Cerebellar nuclear complex (tissue), 1 donor: ENCODE measurements around the gene IL26.
"Not testable (repeated sequence)": the region's sequence is repeated elsewhere in the genome, so short reads cannot be mapped to it uniquely, and the experiment has no call there.

Experiments used
- DNase-seq, 2 experiments: peaks; one replicate each; lab custom pipeline; 2025; lab: John Stamatoyannopoulos, UW

Gene IL26

DNA sequence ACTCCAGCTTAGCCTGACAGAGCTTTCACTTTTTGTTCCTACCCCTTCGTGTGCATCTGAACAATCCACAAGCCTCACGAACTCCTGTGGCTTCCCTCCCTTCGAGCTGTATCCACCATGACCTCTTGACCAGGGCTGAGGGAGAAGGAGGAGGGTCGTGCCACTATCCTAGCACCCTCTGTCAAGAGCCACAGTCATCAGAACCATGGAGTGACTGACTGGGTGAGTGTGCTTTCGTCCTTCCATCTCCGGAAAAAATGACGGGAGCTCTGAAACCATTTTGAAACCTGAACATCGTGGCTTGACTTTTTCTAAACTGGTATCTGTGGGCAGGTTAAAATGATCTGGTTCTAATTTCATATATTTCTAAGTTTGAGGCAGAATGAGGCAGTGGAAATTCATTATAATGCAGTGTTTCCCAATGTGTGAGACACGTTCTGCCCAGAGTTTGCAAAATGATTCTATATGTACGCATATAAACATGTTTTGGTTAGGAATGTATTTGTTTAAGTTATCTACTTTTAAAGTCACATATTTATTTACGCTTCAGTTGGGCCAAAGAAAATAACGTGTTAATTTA lies 27.0 kb downstream of the IL26 start:
- no peak for DNase-seq

DNA sequence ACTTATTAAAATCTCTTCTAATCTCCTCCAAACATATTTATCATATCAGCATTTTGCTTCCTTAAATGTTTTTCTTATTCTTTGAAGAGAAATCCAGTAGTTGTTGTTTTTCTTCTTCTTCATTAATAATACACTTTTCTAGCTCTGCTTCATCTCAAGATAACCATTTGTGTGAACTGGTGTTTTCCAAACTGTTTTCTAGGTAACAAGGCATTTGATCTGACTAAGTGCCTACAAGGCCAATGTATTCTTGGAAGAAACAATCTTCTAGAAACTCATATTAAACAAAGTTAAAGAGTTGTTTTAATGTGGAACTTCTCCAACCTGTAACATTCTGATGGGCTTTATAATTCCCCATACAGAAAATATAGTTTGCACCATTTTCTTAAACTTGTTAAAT lies 35.3 kb downstream of the IL26 start:
- no peak for DNase-seq

DNA sequence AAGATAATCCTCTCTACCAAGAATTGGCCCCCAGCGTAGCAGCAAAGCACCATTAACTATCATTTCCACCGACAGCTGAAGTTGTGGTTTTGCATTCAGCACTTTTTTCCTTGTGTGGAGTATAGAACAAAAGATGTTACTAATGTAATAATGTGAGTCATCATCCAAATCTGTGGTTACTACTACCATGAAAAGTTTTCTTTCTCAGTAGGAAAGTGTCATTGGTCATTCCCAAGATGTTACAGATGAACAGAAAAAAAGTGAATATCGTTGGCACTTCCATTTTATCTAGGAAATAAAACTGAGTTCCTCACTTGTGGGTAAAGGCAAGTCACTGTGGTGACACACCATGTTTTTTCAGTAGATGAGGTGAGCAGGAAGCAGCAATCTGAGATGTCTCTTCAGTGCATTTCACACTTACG lies 35.8 kb downstream of the IL26 start:
- no peak for DNase-seq

DNA sequence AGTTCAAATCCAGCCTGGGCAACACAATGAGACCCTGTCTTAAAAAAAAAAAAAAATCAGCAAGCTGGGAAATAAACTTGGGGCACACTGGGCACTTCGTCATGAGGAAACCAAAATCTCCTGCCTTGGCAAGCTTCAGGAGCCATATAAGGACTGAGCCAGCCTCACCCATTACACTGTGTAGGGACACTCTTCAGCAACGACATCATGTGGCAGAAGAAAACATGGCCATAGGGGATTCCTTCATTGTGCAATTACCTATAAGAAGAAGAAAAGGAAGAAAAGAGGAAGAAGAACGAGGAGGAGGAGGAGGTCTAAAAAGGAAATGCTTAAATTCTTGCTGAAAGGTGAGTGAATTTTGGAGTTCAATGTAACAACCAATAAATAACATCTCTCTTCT lies 40.0 kb downstream of the IL26 start:
- no peak for DNase-seq

DNA sequence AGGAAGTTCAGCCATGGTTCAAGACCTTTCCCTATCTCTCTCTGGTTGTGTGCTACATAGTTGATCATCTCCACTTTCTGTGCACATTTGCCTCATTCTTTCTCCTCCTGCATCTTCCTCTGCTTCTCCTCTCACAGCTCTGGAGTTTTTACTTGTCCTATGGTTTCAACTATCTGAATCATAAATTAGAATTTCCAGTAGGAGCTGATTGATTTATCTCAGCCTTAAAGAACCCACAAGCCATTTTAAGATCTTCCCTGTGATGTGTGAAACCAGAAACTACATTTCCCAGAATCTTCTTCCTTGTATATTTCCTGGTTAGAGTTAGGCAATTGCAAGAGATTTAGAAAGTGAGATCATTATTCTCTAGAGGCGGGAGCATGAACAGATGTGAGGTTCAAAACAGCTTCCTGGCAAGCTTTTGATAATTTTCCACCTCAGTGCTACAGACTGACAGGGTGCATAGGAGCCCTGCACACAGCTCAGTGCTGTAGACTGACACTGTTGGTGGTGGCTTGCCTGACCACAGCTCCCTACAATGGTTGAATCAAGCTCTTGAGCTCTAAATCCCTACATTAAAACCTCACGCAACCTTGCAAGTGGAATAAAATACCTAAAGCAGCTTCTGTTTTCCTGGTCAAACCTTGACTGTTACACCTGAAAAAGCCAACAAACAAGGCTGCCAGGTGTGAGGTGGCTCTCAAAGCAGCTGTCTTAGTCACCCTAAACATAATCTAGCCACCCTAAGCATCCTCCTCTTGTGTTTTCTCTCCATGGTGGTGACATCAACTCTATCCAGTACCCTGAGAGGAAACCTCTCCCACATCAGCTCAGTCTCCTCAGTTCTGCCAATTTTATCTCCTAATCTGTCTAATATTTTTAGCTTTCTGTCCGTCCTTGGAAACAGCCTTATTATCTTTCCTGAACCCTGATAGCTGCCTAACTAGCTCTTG lies 44.5 kb downstream of the IL26 start:
- no peak for DNase-seq

DNA sequence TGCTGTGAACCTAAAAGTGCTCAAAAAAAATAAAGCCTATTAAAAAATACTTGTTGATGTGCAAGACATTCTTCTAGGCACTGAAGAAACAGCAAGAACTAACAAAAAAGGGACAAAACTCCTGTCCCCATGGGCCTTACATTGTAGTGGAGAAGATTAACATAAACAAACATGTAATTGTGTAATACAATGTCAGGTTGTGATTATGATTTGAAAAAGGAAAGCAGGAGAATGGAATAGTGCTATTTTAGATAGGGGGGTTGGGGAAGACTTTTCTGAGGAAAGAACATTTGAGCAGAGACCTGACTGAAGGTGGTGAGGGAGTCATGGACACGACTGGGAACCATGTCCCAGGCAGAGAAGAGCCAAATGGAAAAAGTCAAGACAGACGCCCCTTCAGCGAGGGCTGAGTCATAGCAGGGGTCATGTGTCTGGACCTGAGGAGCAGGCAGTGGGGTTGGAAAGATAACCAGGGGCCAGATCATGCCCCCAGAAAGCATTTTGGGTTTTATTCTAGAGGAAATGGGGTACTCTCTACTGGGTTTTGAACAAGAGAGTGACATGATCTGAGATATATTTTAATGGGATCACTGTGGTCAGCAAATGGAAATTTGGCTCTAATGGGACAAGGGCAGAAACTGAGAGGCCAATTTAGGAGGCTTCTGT lies 46.7 kb downstream of the IL26 start:
- DNase-seq, result no peak

DNA sequence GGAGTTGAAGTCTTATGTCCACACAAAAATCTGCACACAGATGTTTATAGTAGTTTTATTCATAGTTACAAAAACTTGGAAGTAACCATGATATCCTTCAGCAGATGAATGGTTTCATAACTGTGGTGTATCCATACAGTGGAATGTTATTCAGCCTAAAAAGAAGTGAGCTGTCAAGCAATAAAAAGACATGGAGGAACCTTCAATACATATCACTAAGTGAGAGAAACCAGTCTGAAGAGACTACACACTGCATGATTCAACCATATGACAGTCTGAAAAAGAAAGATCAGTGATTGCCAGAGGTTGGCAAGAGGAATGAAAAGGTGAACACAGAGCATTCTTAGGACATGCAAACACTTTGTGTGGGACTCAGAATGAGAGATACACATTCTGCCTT lies 47.4 kb downstream of the IL26 start:
- no peak for DNase-seq

DNA sequence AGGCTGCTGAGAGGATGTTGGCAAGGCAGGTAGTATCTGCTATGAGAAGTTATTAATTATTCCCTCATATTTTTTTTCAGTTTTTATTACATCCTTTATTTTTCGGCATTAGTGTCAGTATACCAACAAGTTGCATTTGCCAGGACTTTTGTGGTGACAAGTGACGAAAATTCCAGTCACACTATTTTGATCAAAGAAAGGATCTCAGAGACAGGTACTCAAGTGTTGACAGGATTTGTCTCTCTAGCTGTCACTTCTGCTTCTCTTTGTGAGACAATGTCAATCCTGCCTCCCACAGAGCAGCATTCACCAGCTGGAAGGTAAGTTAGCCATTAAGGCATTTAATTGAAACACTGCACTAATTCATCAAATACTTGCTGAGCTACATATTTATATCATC lies 48.0 kb downstream of the IL26 start:
- no peak for DNase-seq

DNA sequence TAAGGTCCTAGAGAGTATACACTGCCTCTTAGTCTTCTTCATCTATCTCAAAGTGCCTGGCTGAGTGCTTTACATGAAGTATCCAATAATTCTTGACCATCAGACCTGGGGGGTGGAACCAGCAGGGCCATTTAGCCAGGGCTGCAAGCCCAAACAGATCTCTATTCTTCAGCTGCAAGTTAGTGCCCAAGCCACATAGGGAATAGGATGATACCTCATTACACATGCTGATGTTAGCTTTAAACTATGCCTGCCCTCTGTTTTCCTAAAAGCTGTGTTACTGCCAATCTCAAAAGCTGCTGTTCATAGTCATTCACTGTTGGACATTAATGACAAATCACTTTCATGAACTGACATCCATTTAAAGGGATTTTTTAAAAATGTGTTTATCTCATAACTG lies 49.4 kb downstream of the IL26 start:
- DNase-seq, result no peak

DNA sequence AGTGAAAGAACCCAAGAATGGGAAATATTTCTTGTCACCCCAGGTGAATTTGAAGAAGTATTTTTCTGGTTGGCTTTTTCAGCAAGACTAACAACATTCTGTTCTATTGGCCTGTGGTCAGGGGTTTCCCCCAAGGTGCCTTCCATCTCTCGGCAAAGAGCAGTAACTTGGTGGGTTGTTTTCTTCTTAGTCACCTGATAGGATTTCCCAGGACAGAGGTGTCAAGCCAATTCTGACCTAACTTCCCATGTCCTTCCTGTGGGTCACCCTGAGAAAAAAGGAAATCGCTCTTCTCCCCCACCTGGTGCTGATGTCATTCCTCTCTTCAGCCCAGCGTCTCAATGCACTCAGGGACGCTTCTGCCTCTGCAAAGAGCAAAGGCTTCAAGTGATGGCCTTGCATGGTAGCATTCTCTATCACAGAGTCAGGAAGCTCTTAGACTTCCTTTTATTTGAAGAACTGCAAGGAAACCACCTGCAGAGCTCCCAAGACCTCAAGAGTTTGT lies 50.0 kb downstream of the IL26 start:
- no peak for DNase-seq

DNA sequence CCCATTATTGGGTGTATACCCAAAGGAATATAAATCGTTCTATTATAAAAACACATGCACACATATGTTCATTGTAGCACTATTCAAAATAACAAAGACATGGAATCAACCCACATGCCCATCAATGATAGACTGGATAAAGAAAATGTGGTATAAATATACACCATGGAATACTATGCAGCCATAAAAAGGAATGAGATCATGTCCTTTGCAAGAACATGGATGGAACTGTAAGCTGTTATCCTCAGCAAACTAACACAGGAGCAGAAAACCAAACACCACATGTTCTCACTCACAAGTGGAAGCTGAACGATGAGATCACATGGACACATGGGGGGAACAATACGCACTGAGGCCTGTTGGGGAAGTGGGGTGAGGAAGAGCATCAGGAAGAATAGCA lies 50.8 kb downstream of the IL26 start:
- DNase-seq, result not testable (repeated sequence)

DNA sequence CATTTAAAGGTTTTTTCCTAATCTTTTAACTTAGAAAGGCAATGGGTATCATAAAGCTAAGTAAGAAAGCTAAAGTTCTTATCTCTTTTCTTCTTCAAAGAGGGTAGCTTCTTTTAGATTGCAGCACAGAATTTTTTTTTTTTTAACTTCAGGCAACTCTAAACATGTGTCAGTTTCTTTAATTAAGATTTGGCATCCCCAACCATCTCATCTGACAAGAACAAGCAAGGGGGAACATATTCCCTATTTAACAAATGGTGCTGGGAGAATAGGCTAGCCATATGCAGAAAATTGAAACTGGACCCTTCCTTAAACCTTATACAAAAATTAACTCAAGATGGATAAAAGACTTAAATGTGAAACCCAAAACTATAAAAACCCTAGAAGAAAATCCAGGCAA lies 51.8 kb downstream of the IL26 start:
- DNase-seq, result no peak

DNA sequence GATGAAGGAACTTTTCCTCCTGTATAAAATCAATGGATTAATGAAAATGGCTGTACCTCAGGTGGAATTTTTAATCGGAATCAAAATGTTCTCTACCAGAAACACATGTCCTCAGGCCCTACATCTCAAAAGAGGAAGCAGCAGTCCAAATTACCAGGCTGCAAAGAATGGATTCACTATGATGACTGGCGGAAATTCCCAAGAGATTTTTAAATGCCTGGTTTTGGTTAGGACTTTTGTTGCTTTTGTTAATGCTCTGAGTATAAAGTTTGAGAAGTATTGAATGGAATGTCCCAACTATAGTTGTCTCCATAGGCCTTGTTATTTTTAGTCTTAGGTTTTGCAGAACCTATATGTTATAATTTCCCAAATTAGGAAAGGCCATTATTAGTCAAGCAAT lies 54.9 kb downstream of the IL26 start:
- DNase-seq, result no peak

DNA sequence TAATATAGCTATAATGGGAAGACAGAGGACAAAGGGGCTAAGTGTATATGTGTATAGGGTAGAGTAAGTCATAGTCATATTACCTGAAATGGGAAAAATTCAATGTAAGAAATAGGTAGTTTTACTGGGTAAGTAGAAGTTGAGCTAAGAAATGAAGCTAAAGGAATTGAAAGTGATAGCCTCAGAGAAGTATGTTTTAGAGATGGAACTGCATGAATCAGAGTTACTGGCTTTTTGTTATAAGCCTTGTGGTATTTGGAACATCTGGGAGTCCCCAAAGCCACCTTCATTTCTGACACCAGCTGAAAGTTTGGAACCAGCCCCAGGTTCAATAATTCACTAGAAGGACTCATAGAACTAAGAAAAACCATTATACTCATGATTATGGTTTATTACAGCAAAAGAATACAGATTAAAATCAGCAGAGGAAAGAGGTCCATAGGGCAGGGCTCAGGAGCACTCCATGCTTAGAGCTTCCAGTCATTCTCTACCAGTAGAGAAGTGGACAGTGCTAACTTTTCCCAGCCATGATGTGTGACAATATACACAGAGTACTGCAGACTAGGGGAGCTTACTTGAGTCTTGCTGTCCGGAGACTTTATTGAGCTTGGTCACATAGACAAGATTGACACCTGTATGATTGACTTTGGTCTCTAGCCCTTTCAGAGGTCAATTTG lies 56.3 kb downstream of the IL26 start:
- no peak for DNase-seq

DNA sequence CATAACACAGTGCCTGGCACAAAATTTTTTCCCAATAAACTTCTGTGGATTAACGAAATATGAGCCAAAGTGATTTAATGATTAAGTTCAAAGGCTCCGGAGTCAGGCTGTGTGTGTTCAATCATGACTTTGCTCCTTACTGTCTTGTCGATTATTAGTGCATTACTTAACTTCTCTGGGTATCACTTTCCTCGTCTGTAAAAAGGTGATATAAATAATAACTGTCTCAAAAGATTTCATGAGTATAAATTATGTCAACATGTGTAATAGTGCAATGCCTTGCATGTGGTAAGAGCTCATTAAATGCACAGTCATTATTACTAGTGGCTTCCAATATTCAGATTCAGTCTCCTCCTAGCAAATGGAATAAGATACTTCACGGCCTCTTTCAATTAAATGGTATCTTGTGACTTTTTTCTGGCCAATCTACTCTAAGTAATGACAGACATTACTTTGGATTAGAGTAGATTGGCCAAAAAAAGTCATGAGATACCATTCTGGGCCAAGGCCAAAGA lies 59.2 kb downstream of the IL26 start:
- DNase-seq, result no peak

DNA sequence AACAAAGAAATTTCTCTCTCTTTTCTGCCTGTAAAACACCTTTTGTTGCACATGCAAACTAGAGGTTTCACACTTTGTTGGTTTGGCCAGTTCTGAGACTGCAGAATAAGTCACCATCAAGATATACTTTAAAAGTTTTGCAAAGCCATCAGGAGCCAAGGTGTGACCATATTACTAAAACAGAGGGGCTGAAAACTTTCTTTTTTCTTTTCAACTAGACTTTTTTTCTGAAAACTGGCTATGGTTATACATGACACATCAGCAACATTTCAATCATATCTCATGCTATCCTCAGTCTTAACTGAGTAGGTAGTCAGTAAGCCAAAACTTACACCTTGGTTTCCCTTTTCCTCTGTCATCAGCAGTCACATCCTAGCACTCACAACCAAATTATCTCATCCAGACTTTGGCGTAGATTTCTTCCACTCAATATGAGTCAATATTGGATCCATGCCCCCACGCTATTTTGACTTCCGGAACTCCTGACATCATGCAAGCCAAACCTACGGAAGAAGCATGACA lies 62.0 kb downstream of the IL26 start:
- DNase-seq, result no peak

DNA sequence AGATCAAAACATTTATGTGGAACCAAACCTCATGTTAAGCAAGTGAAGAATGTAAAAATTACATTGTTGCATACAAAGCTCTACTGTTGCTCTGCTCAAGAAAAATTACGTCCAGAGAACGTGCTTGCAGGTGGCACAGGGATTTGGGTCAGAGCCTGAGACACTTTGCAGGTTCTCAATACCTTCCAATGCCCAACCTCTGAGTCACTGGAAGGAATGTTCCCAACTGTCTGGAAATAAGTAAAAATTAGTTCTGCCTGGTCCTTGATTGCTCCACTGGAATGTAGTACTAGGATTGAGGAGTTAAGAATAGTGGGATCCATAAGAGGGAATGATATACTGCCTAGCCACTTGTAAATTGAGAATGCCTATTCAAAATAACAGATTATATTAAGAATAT lies 63.2 kb downstream of the IL26 start:
- no peak for DNase-seq

DNA sequence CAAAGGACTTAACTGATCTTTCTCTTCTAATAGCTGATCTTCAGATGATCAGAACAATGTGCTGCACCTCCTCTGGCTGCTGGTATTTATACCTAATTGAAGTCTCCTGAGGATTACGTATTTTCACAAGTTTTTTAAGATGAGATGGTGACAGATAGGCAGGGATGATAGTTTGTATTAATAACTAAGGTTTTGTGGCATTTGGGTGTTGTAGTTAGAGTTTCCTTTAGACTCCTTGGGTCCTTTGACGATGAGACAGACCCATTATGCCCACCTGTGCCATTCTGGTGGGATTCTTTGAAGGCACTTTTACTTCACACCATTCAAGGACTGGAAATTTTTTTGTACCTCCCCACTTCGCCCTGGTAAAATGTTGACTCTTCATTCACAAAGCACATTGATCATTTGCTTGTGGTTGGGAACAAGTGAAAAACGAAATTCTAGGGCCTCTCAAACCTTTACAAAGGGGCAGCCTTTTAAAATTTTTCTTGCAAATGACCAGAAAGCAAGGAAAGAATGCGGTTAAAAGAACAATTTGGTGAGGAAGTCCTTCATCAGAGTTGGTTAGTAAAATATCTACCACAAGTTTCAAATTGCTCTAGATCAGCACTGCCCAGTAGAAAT lies 65.8 kb downstream of the IL26 start, which contains the start of gene IFNG:
Gene IFNG, minus strand, starts transcription at position 60 of the 624 bp plus-strand sequence. CDS start 125 bp downstream, outside the sequence.
- no peak for DNase-seq

DNA sequence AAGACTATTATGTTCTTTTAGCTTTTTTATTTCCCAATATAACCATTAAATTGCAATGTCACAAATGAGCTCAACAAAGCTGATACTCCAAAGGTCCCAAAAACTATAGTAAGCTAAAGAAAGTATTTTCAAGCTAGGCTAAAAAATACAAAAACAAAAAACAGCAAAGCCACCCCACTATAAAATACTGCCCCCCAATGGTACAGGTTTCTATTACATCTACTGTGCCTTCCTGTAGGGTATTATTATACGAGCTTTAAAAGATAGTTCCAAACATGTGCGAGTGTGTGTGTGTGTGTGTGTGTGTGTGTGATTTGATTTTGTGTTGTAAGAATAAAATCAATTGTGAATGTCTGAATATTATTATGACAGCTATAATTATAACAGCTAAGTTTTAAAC lies 67.2 kb downstream of the IL26 start:
- no peak for DNase-seq

DNA sequence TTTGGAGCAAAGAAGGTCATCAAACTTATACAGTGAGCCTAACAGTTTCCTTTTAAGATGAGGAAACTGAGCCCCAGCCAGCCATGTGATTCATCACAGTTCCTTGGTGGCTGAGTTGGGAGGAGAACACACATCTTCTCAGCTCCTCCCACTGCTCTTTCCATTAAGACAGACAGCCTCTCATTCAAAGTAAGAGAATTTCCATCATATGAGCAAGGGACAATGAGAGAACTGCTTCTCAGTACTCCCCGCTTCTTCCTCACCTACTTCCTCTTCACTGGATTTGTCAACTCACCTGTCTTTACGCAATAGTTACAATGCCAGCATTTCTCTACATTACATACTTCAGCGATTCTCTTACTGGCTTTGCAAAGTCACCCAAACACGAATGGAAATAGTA lies 68.2 kb downstream of the IL26 start:
- no peak for DNase-seq

DNA sequence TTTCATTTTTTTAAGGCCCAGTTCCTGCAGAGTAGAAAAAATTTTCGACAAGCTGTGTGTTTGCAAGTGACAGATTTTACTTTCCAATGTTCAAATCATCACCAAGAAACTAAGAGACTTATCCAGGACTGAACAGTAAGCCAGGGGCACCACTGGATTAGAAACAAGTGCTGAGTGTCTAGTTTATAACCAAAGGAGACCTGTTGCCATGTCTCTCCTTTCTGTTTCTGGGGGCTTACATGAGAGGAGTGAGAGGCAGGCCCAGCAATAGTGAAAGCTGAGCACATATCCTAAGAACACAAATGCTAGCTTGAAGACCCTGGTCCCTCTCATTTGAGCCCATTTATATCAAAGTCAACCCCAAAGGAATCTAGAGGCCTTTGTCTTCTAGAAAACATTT lies 69.0 kb downstream of the IL26 start:
- no peak for DNase-seq
